HEK293 (cell line): ENCODE measurements around the gene PSMD2.

ENCODE experiments used
- AEBP2 ChIP-seq: fragments of 450-650 bp; formaldehyde crosslinking; IDR thresholded peaks from 2 replicates; pipeline ENCODE4 v1.5.1; 2016; ENCODE audit warnings: missing biosample characterization, missing genetic modification characterization, borderline replicate concordance
- GLI4 ChIP-seq: fragments of 450-650 bp; formaldehyde crosslinking; IDR thresholded peaks from 2 replicates; pipeline ENCODE4 v1.5.1; 2016; ENCODE audit warnings: missing biosample characterization, missing genetic modification characterization
- HIC1 ChIP-seq: fragments of 450-650 bp; formaldehyde crosslinking; IDR thresholded peaks from 2 replicates; pipeline ENCODE4 v1.5.1; 2016; ENCODE audit warnings: missing biosample characterization, missing genetic modification characterization
- HOXA7 ChIP-seq: sonication (generic); formaldehyde crosslinking; IDR thresholded peaks from 2 replicates; pipeline ENCODE4 v1.8.1; 2022; ENCODE audit warnings: missing genetic modification reagents, borderline replicate concordance
- OSR2 ChIP-seq: fragments of 450-650 bp; formaldehyde crosslinking; IDR thresholded peaks from 2 replicates; pipeline ENCODE4 v1.5.1; 2016; ENCODE audit warnings: missing biosample characterization, missing genetic modification characterization
- SALL2 ChIP-seq: fragments of 450-650 bp; formaldehyde crosslinking; IDR thresholded peaks from 2 replicates; pipeline ENCODE4 v1.5.0; 2017; ENCODE audit warnings: missing biosample characterization, mild to moderate bottlenecking, missing genetic modification characterization, borderline replicate concordance
- SP3 ChIP-seq: fragments of 450-650 bp; formaldehyde crosslinking; IDR thresholded peaks from 2 replicates; pipeline ENCODE4 v1.5.1; 2016; ENCODE audit warnings: missing biosample characterization, missing genetic modification characterization
- WT1 ChIP-seq: fragments of 450-650 bp; formaldehyde crosslinking; IDR thresholded peaks from 2 replicates; pipeline ENCODE4 v1.5.1; 2016; ENCODE audit warnings: missing biosample characterization, missing genetic modification characterization
- ZBTB17 ChIP-seq: fragments of 450-650 bp; formaldehyde crosslinking; IDR thresholded peaks from 2 replicates; pipeline ENCODE4 v1.5.1; 2016; ENCODE audit warnings: missing biosample characterization, missing genetic modification characterization
- ZBTB20 ChIP-seq: fragments of 450-650 bp; formaldehyde crosslinking; IDR thresholded peaks from 2 replicates; pipeline ENCODE4 v1.5.1; 2016; ENCODE audit warnings: missing biosample characterization, missing genetic modification characterization
- ZBTB21 ChIP-seq: fragments of 450-650 bp; formaldehyde crosslinking; IDR thresholded peaks from 2 replicates; pipeline ENCODE4 v1.5.1; 2017; ENCODE audit warnings: missing biosample characterization, missing genetic modification characterization
- ZBTB49 ChIP-seq: fragments of 450-650 bp; formaldehyde crosslinking; IDR thresholded peaks from 2 replicates; pipeline ENCODE4 v1.5.1; 2016; ENCODE audit warnings: missing biosample characterization, missing genetic modification characterization, low read depth
- ZNF133 ChIP-seq: fragments of 450-650 bp; formaldehyde crosslinking; IDR thresholded peaks from 2 replicates; pipeline ENCODE4 v1.5.1; 2016; ENCODE audit warnings: missing biosample characterization, missing genetic modification characterization
- ZNF140 ChIP-seq: fragments of 450-650 bp; formaldehyde crosslinking; IDR thresholded peaks from 2 replicates; pipeline ENCODE4 v1.5.1; 2016; ENCODE audit warnings: missing biosample characterization, missing genetic modification characterization
- ZNF146 ChIP-seq: fragments of 450-650 bp; formaldehyde crosslinking; IDR thresholded peaks from 2 replicates; pipeline ENCODE4 v1.5.1; 2016; ENCODE audit warnings: missing biosample characterization, missing genetic modification characterization
- ZNF16 ChIP-seq: fragments of 450-650 bp; formaldehyde crosslinking; IDR thresholded peaks from 2 replicates; pipeline ENCODE4 v1.5.1; 2016; ENCODE audit warnings: low read depth, missing biosample characterization, missing genetic modification characterization
- ZNF239 ChIP-seq: fragments of 450-650 bp; formaldehyde crosslinking; IDR thresholded peaks from 2 replicates; pipeline ENCODE4 v1.5.1; 2016; ENCODE audit warnings: missing biosample characterization, missing genetic modification characterization
- ZNF394 ChIP-seq: fragments of 450-650 bp; formaldehyde crosslinking; IDR thresholded peaks from 2 replicates; pipeline ENCODE4 v1.5.1; 2016; ENCODE audit warnings: missing biosample characterization, missing genetic modification characterization, mild to moderate bottlenecking, moderate library complexity, borderline replicate concordance
- ZNF404 ChIP-seq: fragments of 450-650 bp; formaldehyde crosslinking; IDR thresholded peaks from 2 replicates; pipeline ENCODE4 v1.5.1; 2017; ENCODE audit warnings: missing biosample characterization, missing genetic modification characterization
- ZNF416 ChIP-seq: fragments of 450-650 bp; formaldehyde crosslinking; IDR thresholded peaks from 2 replicates; pipeline ENCODE4 v1.5.1; 2016; ENCODE audit warnings: missing biosample characterization, missing genetic modification characterization
- ZNF510 ChIP-seq: fragments of 450-650 bp; formaldehyde crosslinking; IDR thresholded peaks from 2 replicates; pipeline ENCODE4 v1.5.1; 2018; ENCODE audit warnings: mild to moderate bottlenecking, missing genetic modification characterization, missing biosample characterization; ENCODE audit not compliant: insufficient replicate concordance
- ZNF518A ChIP-seq: fragments of 450-650 bp; formaldehyde crosslinking; conservative IDR thresholded peaks from 2 replicates; pipeline ENCODE4 v1.5.1; 2016; ENCODE audit warnings: low read depth, missing biosample characterization, missing genetic modification characterization
- ZNF596 ChIP-seq: fragments of 450-650 bp; IDR thresholded peaks from 2 replicates; pipeline ENCODE4 v1.5.0; 2018; ENCODE audit warnings: missing biosample characterization, mild to moderate bottlenecking, missing genetic modification characterization, moderate library complexity
- ZNF610 ChIP-seq: fragments of 450-650 bp; formaldehyde crosslinking; IDR thresholded peaks from 2 replicates; pipeline ENCODE4 v1.5.1; 2016; ENCODE audit warnings: missing biosample characterization, missing genetic modification characterization, borderline replicate concordance
- ZNF654 ChIP-seq: fragments of 450-650 bp; formaldehyde crosslinking; IDR thresholded peaks from 2 replicates; pipeline ENCODE4 v1.5.1; 2016; ENCODE audit warnings: low read depth, missing biosample characterization, missing genetic modification characterization
- ZNF670 ChIP-seq: fragments of 450-650 bp; formaldehyde crosslinking; IDR thresholded peaks from 2 replicates; pipeline ENCODE4 v1.5.1; 2016; ENCODE audit warnings: missing biosample characterization, missing genetic modification characterization, low read depth
- ZSCAN23 ChIP-seq: fragments of 450-650 bp; formaldehyde crosslinking; IDR thresholded peaks from 2 replicates; pipeline ENCODE4 v1.5.1; 2016; ENCODE audit warnings: missing biosample characterization, missing genetic modification characterization
- TF ChIP-seq, protein P1 (sequence below): fragments of 450-650 bp; formaldehyde crosslinking; IDR thresholded peaks from 2 replicates; pipeline ENCODE4 v1.5.1; 2017; ENCODE audit warnings: missing biosample characterization, mild to moderate bottlenecking, missing genetic modification characterization, moderate library complexity

PSMD2 gene

GRCh38 chr3:184334470-184335158 lies 35.6 kb downstream of the PSMD2 start (continued):
- TF ChIP-seq ZNF140 (tag by site-specific recombination): no peak
- TF ChIP-seq, protein P1, sequence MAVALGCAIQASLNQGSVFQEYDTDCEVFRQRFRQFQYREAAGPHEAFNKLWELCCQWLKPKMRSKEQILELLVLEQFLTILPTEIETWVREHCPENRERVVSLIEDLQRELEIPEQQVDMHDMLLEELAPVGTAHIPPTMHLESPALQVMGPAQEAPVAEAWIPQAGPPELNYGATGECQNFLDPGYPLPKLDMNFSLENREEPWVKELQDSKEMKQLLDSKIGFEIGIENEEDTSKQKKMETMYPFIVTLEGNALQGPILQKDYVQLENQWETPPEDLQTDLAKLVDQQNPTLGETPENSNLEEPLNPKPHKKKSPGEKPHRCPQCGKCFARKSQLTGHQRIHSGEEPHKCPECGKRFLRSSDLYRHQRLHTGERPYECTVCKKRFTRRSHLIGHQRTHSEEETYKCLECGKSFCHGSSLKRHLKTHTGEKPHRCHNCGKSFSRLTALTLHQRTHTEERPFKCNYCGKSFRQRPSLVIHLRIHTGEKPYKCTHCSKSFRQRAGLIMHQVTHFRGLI (tag by site-specific recombination): no peak
- peak; percentile 75 for TF ChIP-seq HIC1 (tag by site-specific recombination)
- TF ChIP-seq ZNF239 (tag by site-specific recombination): no peak
- no peak for TF ChIP-seq ZBTB49 (tag by site-specific recombination)
- no peak for TF ChIP-seq ZSCAN23
- no peak for TF ChIP-seq ZNF404 (tag by site-specific recombination)
- TF ChIP-seq GLI4: no peak
- TF ChIP-seq ZNF654 (tag by site-specific recombination): no peak
- TF ChIP-seq HOXA7 (CRISPR knock-in tag): no peak
- no peak for TF ChIP-seq ZNF518A (tag by site-specific recombination)
- TF ChIP-seq OSR2 (tag by site-specific recombination): peak; percentile 48
- peak; percentile 46; the same call in 1 of the 2 replicates for TF ChIP-seq ZBTB21 (tag by site-specific recombination)
- no peak for TF ChIP-seq ZBTB20 (tag by site-specific recombination)
- TF ChIP-seq WT1 (tag by site-specific recombination): peak; percentile 66
- TF ChIP-seq ZBTB17: no peak; the same call in 1 of the 2 replicates
- no peak for TF ChIP-seq ZNF16 (tag by site-specific recombination)
- TF ChIP-seq SP3 (tag by site-specific recombination): no peak
- TF ChIP-seq ZNF133 (tag by site-specific recombination): no peak
- no peak for TF ChIP-seq SALL2 (tag by site-specific recombination)
- no peak for TF ChIP-seq ZNF610 (tag by site-specific recombination)
- no peak for TF ChIP-seq ZNF146
- no peak for TF ChIP-seq ZNF416 (tag by site-specific recombination)
- peak; percentile 53; the same call in 1 of the 2 replicates for TF ChIP-seq ZNF394 (tag by site-specific recombination)
- no peak for TF ChIP-seq ZNF670 (tag by site-specific recombination)
- no peak for TF ChIP-seq ZNF510 (tag by site-specific recombination)
- TF ChIP-seq ZNF596 (tag by site-specific recombination): no peak
- no peak for TF ChIP-seq AEBP2 (tag by site-specific recombination)
